A549 treated with Hydrocortisone at 1 μM for 4 hours (cell line): ENCODE results near the gene KRTAP26-1. TPM values are rescaled to one million over a fixed set of nuclear protein-coding genes. Genes with fewer than 3 reads are reported as not detected.

Experiments
- total RNA-seq: library from RNA; stranded (reverse); fragments of 200-300 nt; extraction: Qiagen RNA extraction; gene quantifications from 5 replicates; pipeline ENCODE4 v1.2.3, GENCODE V29; 2022

Gene KRTAP26-1
- total RNA-seq, result not detected in 5 replicates

GRCh38 chr21:30320215-30320614, at the start of gene KRTAP26-1:
TSS of gene KRTAP26-1 (minus strand) at chr21:30320315. CDS start at chr21:30320035, 280 bp downstream.

GRCh38 chr21:30348506-30348905, 28.4 kb upstream of the KRTAP26-1 start, which contains the start of gene KRTAP23-1:
TSS of gene KRTAP23-1 (minus strand) at chr21:30348606. CDS start at chr21:30348606, 0 bp downstream.

DNA sequence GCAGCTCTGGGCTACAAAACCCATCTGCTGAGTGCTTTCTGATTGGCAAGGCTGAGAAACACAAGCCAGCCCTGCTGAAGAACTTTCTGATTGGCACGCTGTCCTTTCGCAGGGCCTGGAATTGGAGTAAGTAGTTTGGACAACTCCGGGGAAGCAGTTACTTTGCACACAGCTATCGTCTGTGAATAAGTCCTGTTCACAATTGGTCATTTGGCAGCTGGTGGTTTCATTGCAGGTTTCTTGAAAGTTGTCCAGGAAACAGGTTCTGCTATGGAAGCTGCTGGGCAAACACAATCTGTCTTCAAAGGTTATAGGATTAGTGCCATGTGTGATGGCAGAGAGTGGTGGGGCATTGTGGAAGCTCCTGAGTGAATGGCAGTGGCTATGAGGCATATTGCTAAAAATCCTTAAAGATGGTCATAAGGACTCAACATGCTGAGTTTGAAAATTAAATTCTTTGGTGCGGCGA, 17.2 kb upstream of the KRTAP26-1 start, which contains the start of gene KRTAP27-1:
Gene KRTAP27-1, minus strand, starts transcription at position 419 of the 469 bp plus-strand sequence. Its CDS starts 26 bp downstream, at position 393.

DNA sequence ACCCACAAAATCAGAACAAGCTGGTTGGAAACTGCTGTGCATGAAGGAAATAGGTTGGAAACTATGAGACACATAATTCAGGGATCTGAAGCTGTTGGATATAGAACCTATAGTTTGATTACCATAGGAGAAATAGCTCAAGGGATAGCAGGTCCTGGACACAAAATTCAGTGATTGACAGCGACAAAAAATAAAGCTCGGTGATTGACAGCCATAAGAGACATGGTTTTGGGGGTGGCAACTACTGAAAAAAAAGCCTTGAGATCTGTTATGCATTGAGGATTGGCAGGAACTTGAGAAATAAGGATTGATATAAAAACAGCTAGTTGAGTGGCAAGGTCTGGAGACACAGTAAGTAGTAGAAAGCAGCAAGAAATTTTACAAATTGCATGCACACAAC, 30.9 kb downstream of the KRTAP26-1 start, which contains the start of gene KRTAP25-1:
Gene KRTAP25-1, minus strand, starts transcription at position 300 of the 400 bp plus-strand sequence. Its CDS starts 24 bp downstream, at position 276.

DNA sequence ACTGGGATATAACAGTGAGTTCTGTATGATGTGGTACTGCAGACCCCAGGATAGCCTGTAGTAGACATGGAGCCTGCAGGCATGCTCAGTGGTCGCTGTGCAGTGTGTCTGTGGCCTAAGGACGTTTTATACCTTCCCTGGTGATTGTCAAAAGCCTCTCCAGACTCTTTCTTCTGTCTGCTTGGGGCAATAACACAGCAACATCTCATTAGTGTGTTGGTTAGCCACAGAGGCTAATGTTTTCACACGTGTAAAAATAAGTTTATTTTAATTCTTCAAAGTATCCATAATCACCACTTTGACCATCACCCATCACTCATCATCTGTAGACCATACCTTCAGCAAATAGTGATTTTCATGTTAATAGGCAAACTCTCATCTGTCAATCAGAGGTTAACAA, 37.3 kb downstream of the KRTAP26-1 start, which contains the start of gene KRTAP24-1:
Gene KRTAP24-1, minus strand, starts transcription at position 101 of the 400 bp plus-strand sequence. Its CDS starts 18 bp downstream, at position 83.

Other genes starting within 250 kb of the KRTAP26-1 start
- gene CLDN17, start 153.5 kb downstream of the KRTAP26-1 start, total RNA-seq, result not detected in 5 replicates
- gene CLDN8, start 104.2 kb downstream of the KRTAP26-1 start, total RNA-seq, result not detected in 5 replicates
- not detected in 5 replicates for gene KRTAP24-1, start 37.4 kb downstream of the KRTAP26-1 start, total RNA-seq
- gene KRTAP25-1, start 30.8 kb downstream of the KRTAP26-1 start, total RNA-seq, result not detected in 5 replicates
- not detected in 5 replicates for gene KRTAP27-1, start 17.4 kb upstream of the KRTAP26-1 start, total RNA-seq
- gene KRTAP23-1, start 28.3 kb upstream of the KRTAP26-1 start, total RNA-seq, result not detected in 5 replicates
- gene KRTAP13-2, start 52.0 kb upstream of the KRTAP26-1 start, total RNA-seq, result not detected in 5 replicates
- not detected in 5 replicates for gene KRTAP13-1, start 75.7 kb upstream of the KRTAP26-1 start, total RNA-seq
- gene KRTAP13-3, start 105.6 kb upstream of the KRTAP26-1 start, total RNA-seq, result not detected in 5 replicates
- gene KRTAP13-4, start 109.9 kb upstream of the KRTAP26-1 start, total RNA-seq, result not detected in 5 replicates
- gene KRTAP15-1, start 120.0 kb upstream of the KRTAP26-1 start, total RNA-seq, result not detected in 5 replicates
- not detected in 5 replicates for gene KRTAP19-1, start 160.1 kb upstream of the KRTAP26-1 start, total RNA-seq
- not detected in 5 replicates for gene KRTAP19-2, start 167.1 kb upstream of the KRTAP26-1 start, total RNA-seq
- not detected in 5 replicates for gene KRTAP19-3, start 171.7 kb upstream of the KRTAP26-1 start, total RNA-seq
- not detected in 5 replicates for gene KRTAP19-4, start 176.8 kb upstream of the KRTAP26-1 start, total RNA-seq
- not detected in 5 replicates for gene KRTAP19-5, start 181.8 kb upstream of the KRTAP26-1 start, total RNA-seq
- not detected in 5 replicates for gene KRTAP19-6, start 221.5 kb upstream of the KRTAP26-1 start, total RNA-seq
- not detected in 5 replicates for gene KRTAP19-7, start 241.0 kb upstream of the KRTAP26-1 start, total RNA-seq